ENCODE measurements around the gene HK3. TPM values are rescaled to one million over a fixed set of nuclear protein-coding genes. Genes with fewer than 3 reads are reported as not detected.

HK3 gene
- total RNA-seq, 4 donors from 2014 or later, result 2.6 to 6.0 (median 4.7) TPM

GRCh38 chr5:176944268-176944667 lies 45.1 kb upstream of the HK3 start:
- Histone ChIP-seq H3K36me3 (peaks cover 0 to 35% (median 5%) of the 10 kb centered on the region in 4 donors), H3K27me3 (no peaks in the 10 kb centered on the region), H3K4me3 (no peak overlapping the region), H3K9me3 (no peaks in the 10 kb centered on the region), H3K4me1 (no peaks in the 10 kb centered on the region), H3K27ac (no peak overlapping the region)
- in situ Hi-C loops (cut with MboI; ENCODE audit: low pct_ligation_motif_present in 1 of 4, low pct_unique_long_range_greater_than_20kb in 1 of 4, low sequenced_read_pairs in 3 of 4) (no loop called here), intact Hi-C loops (cut with DNase I; ENCODE audit: low total_unique reads) (no loop called here)
- 64 to 77% methylated on average over 2 of the region's 2 CpGs for WGBS, 2 donors (ENCODE audit: low coverage in 1 of 2)
- no peak for DNase-seq
- no peak for TF ChIP-seq CTCF (IDR thresholded peaks at IDR 0.05)

GRCh38 chr5:176943816-176944215 lies 44.7 kb upstream of the HK3 start:
- no peaks in the 10 kb centered on the region for H3K4me1 ChIP-seq
- TF ChIP-seq CTCF (IDR thresholded peaks at IDR 0.05) (no peak), POLR2A (IDR thresholded peaks at IDR 0.05) (no peak)
- no peaks in the 10 kb centered on the region for H3K27me3 ChIP-seq
- H3K27ac ChIP-seq, result no peak overlapping the region
- H3K4me3 ChIP-seq, result no peak overlapping the region
- 43 to 54% methylated on average over 1 of the region's 1 CpG for WGBS, 2 donors (ENCODE audit: low coverage in 1 of 2)
- in situ Hi-C loops (cut with MboI; ENCODE audit: low pct_ligation_motif_present in 1 of 4, low pct_unique_long_range_greater_than_20kb in 1 of 4, low sequenced_read_pairs in 3 of 4), result no loop called here
- H3K9me3 ChIP-seq, result no peaks in the 10 kb centered on the region
- DNase-seq, result no peak
- H3K36me3 ChIP-seq, result peaks cover 0 to 37% (median 5%) of the 10 kb centered on the region in 4 donors
- intact Hi-C loops (cut with DNase I; ENCODE audit: low total_unique reads), result no loop called here

- no peak for TF ChIP-seq POLR2AphosphoS5 (IDR thresholded peaks at IDR 0.05)
- TF ChIP-seq EP300 (IDR thresholded peaks at IDR 0.05; ENCODE audit: low read depth), result no peak
- TF ChIP-seq POLR2A (IDR thresholded peaks at IDR 0.05), result no peak
- no peak for TF ChIP-seq CTCF (IDR thresholded peaks at IDR 0.05)
- in situ Hi-C loops (cut with MboI; ENCODE audit: low pct_ligation_motif_present in 1 of 4, low pct_unique_long_range_greater_than_20kb in 1 of 4, low sequenced_read_pairs in 3 of 4) (no loop called here), intact Hi-C loops (cut with DNase I; ENCODE audit: low total_unique reads) (no loop called here)
- no peaks in the 10 kb centered on the region for H3K4me1 ChIP-seq
- peaks cover 0 to 30% (median 5%) of the 10 kb centered on the region in 4 donors for H3K36me3 ChIP-seq
- no peaks in the 10 kb centered on the region for H3K27me3 ChIP-seq
- no peak overlapping the region for H3K27ac ChIP-seq
- no peak for DNase-seq
- 83 to 89% methylated on average over 7 to 9 of the region's 9 CpGs for WGBS, 2 donors (ENCODE audit: low coverage in 1 of 2)
- H3K4me3 ChIP-seq, result no peak overlapping the region
- no peaks in the 10 kb centered on the region for H3K9me3 ChIP-seq
Measured at GRCh38 chr5:176941951-176942350, 42.8 kb upstream of the HK3 start.

- H3K9me3 ChIP-seq, result no peaks in the 10 kb centered on the region
- DNase-seq, result no peak
- peaks cover 0 to 21% (median 3%) of the 10 kb centered on the region in 4 donors for H3K36me3 ChIP-seq
- in situ Hi-C loops (cut with MboI; ENCODE audit: low pct_ligation_motif_present in 1 of 4, low pct_unique_long_range_greater_than_20kb in 1 of 4, low sequenced_read_pairs in 3 of 4), result no loop called here
- no peaks in the 10 kb centered on the region for H3K4me1 ChIP-seq
- intact Hi-C loops (cut with DNase I; ENCODE audit: low total_unique reads), result no loop called here
- H3K4me3 ChIP-seq, result no peak overlapping the region
- H3K27me3 ChIP-seq, result no peaks in the 10 kb centered on the region
- no peak overlapping the region for H3K27ac ChIP-seq
- TF ChIP-seq POLR2AphosphoS5 (IDR thresholded peaks at IDR 0.05), result no peak
- TF ChIP-seq POLR2A (IDR thresholded peaks at IDR 0.05), result no peak
- TF ChIP-seq CTCF (IDR thresholded peaks at IDR 0.05), result no peak
- no peak for TF ChIP-seq EP300 (IDR thresholded peaks at IDR 0.05; ENCODE audit: low read depth)
- 96% methylated on average over 1 of the region's 1 CpG; no CpG with 5 or more reads in 1 of the 2 donors for WGBS, 2 donors (ENCODE audit: low coverage in 1 of 2)
Measured at GRCh38 chr5:176938472-176938871, 39.3 kb upstream of the HK3 start.

Data from transverse colon (tissue), 4 donors.